HCEC 1CT (cell line): ENCODE data around the gene ITFG2.
A peak's percentile ranks its signal among the peaks of the same experiment; 100 is the strongest.

Experiments used
- DNase-seq: peaks from one replicate; pipeline ENCODE4 v3.0.0-alpha.2; 2017

ITFG2 gene

GRCh38 chr12:2864198-2864597 lies 51.7 kb downstream of the ITFG2 start:
- no peak for DNase-seq

GRCh38 chr12:2868986-2869632 lies 56.6 kb downstream of the ITFG2 start:
- peak; percentile 35 for DNase-seq
